HS-5 (cell line): ENCODE results near the gene FAM216A.
"Not testable (repeated sequence)": the region's sequence is repeated elsewhere in the genome, so short reads cannot be mapped to it uniquely, and the experiment has no call there.

Experiments used
- DNase-seq: peaks from one replicate; pipeline ENCODE4 v3.0.0-alpha.2; 2012; ENCODE audit warnings: low read depth

Gene FAM216A

GRCh38 chr12:110468214-110469048 is at the start of gene FAM216A, which contains the start of gene GPN3:
Gene FAM216A, plus strand, starts transcription at chr12:110468845. Its CDS starts 31 bp downstream, at chr12:110468876.
Gene GPN3, minus strand, starts transcription at chr12:110468257. Its CDS starts 54 bp downstream, at chr12:110468203.
- peak; percentile 97 for DNase-seq

- not testable (repeated sequence) for DNase-seq
Observed at GRCh38 chr12:110420644-110421043, 48.0 kb upstream of the FAM216A start.

GRCh38 chr12:110421159-110421661 is 47.4 kb upstream of the FAM216A start:
- no peak for DNase-seq

GRCh38 chr12:110421701-110422100 is 46.9 kb upstream of the FAM216A start:
- DNase-seq: no peak

- DNase-seq: no peak
Observed at GRCh38 chr12:110424237-110424636, 44.4 kb upstream of the FAM216A start.

GRCh38 chr12:110426406-110426805 is 42.2 kb upstream of the FAM216A start:
- DNase-seq: no peak

GRCh38 chr12:110429676-110430075 is 39.0 kb upstream of the FAM216A start:
- DNase-seq: not testable (repeated sequence)

GRCh38 chr12:110431957-110432587 is 36.6 kb upstream of the FAM216A start:
- DNase-seq: no peak

- no peak for DNase-seq
Observed at GRCh38 chr12:110436231-110436630, 32.4 kb upstream of the FAM216A start.

- DNase-seq: no peak
Observed at GRCh38 chr12:110444455-110444854, 24.2 kb upstream of the FAM216A start.

- peak; percentile 67 for DNase-seq
Observed at GRCh38 chr12:110449799-110450497, 18.7 kb upstream of the FAM216A start, which contains the start of gene ARPC3. Gene ARPC3, minus strand, starts transcription at chr12:110450337. Its CDS starts 77 bp downstream, at chr12:110450260.

GRCh38 chr12:110451263-110451662 is 17.4 kb upstream of the FAM216A start:
- no peak for DNase-seq

- DNase-seq: no peak
Observed at GRCh38 chr12:110453569-110454296, 14.9 kb upstream of the FAM216A start.

GRCh38 chr12:110458756-110459155 is 9.9 kb upstream of the FAM216A start:
- DNase-seq: no peak

GRCh38 chr12:110461189-110461588 is 7.5 kb upstream of the FAM216A start:
- DNase-seq: not testable (repeated sequence)

GRCh38 chr12:110465024-110465423 is 3.6 kb upstream of the FAM216A start:
- DNase-seq: no peak

- DNase-seq: not testable (repeated sequence)
Observed at GRCh38 chr12:110465765-110466164, 2.9 kb upstream of the FAM216A start.

- no peak for DNase-seq
Observed at GRCh38 chr12:110466791-110467190, 1.9 kb upstream of the FAM216A start.

GRCh38 chr12:110467847-110468213 is 815 bp upstream of the FAM216A start:
- DNase-seq: no peak

- no peak for DNase-seq
Observed at GRCh38 chr12:110475426-110475825, 6.8 kb downstream of the FAM216A start.

GRCh38 chr12:110498984-110499706 is 30.5 kb downstream of the FAM216A start:
- peak; percentile 71 for DNase-seq
